Thyroid gland (tissue), 4 donors: ENCODE measurements around the gene NAA15. TPM values are rescaled to one million over a fixed set of nuclear protein-coding genes. Genes with fewer than 3 reads are reported as not detected.

ENCODE experiments used
- DNase-seq, 2 donors: peaks; one replicate each; pipeline ENCODE4 v3.0.0-alpha.2; 2019
- H3K27ac ChIP-seq, 3 donors: fragments of 200-600 bp; sonication (generic); 1 replicate in 2 of 3; 2 replicates in 1 of 3; pipeline ENCODE4 v1.5.1; 2016 to 2019; ENCODE audit warnings: mild to moderate bottlenecking in 1 of 3, moderate library complexity in 1 of 3
- H3K27me3 ChIP-seq: fragments of 200-600 bp; sonication (generic); one replicate; pipeline ENCODE4 v1.5.1; 2019
- H3K36me3 ChIP-seq, 2 donors: fragments of 200-600 bp; sonication (generic); one replicate each; pipeline ENCODE4 v1.5.1; 2016 to 2019
- H3K4me1 ChIP-seq, 2 donors: fragments of 200-600 bp; sonication (generic); one replicate each; pipeline ENCODE4 v1.5.1; 2017 to 2019
- H3K4me3 ChIP-seq, 3 donors: fragments of 200-600 bp; sonication (generic); replicated peaks in 1 of 3; 1 replicate in 2 of 3; 2 replicates in 1 of 3; pipeline ENCODE4 v1.5.1; 2016; ENCODE audit warnings: mild to moderate bottlenecking in 1 of 3
- H3K9me3 ChIP-seq: fragments of 200-600 bp; sonication (generic); one replicate; pipeline ENCODE4 v1.5.1; 2017
- CTCF ChIP-seq, 6 experiments: fragments of 200-600 bp in 3 of 6; fragments of 450-650 bp in 3 of 6; sonication (generic) in 3 of 6; IDR thresholded peaks; one replicate each; pipeline ENCODE4 v1.5.1; 2016 to 2019; ENCODE audit warnings: antibody characterized with exemption in 6 of 6, mild to moderate bottlenecking in 2 of 6, inconsistent platforms in 1 of 6, moderate library complexity in 1 of 6
- POLR2A ChIP-seq, 2 donors: fragments of 450-650 bp; IDR thresholded peaks; one replicate each; pipeline ENCODE4 v1.6.1; 2017; ENCODE audit warnings: antibody characterized with exemption in 2 of 2, mild to moderate bottlenecking in 2 of 2, moderate library complexity in 1 of 2
- WGBS, 2 donors: methylation state at CpG; one replicate each; pipeline ENCODE4 v1.1.5; 2017; 5-methylcytosine and 5-hydroxymethylcytosine counted together
- intact Hi-C: fragments of 100-400 bp; cut with DNase I; formaldehyde crosslinking; loops from one replicate; pipeline ENCODE4 v1.15.1; 2023
- total RNA-seq, 4 donors: library from RNA; depleted of rRNA; stranded (reverse); fragments of >200 nt; gene quantifications; one replicate each; pipeline ENCODE4 v1.2.3, GENCODE V29; 2016

The NAA15 gene
- total RNA-seq, 4 donors from 2014 or later, result 21.7 to 47.7 (median 24.6) TPM

GRCh38 chr4:139389991-139390390 lies 88.7 kb downstream of the NAA15 start:
- 98 to 100% methylated on average over 1 of the region's 1 CpG for WGBS, 2 donors
- H3K36me3 ChIP-seq, result peaks cover 0 to 4% of the 10 kb centered on the region in 2 donors
- TF ChIP-seq CTCF (IDR thresholded peaks at IDR 0.05) (no peak), POLR2A (IDR thresholded peaks at IDR 0.05) (no peak)
- no peak overlapping the region for H3K27ac ChIP-seq
- H3K27me3 ChIP-seq, result no peaks in the 10 kb centered on the region
- no peaks in the 10 kb centered on the region for H3K9me3 ChIP-seq
- no peaks in the 10 kb centered on the region for H3K4me1 ChIP-seq
- intact Hi-C loops, result no loop called here
- DNase-seq, result no peak
- no peak overlapping the region for H3K4me3 ChIP-seq

- Histone ChIP-seq H3K36me3 (peaks cover 0 to 4% of the 10 kb centered on the region in 2 donors), H3K4me3 (no peak overlapping the region), H3K27me3 (no peaks in the 10 kb centered on the region), H3K4me1 (no peaks in the 10 kb centered on the region), H3K9me3 (no peaks in the 10 kb centered on the region), H3K27ac (no peak overlapping the region)
- WGBS, 2 donors, result 95 to 100% methylated on average over 2 of the region's 2 CpGs
- DNase-seq, result no peak
- TF ChIP-seq CTCF (IDR thresholded peaks at IDR 0.05) (no peak), POLR2A (IDR thresholded peaks at IDR 0.05) (no peak)
- intact Hi-C loops, result no loop called here
These were observed 90.4 kb downstream of the NAA15 start for GRCh38 chr4:139391731-139392130.

GRCh38 chr4:139392797-139393196 lies 91.5 kb downstream of the NAA15 start:
- WGBS, 2 donors, result 96 to 98% methylated on average over 4 of the region's 4 CpGs
- H3K36me3 ChIP-seq, result peaks cover 0 to 4% of the 10 kb centered on the region in 2 donors
- intact Hi-C loops, result no loop called here
- H3K4me3 ChIP-seq, result no peak overlapping the region
- H3K27me3 ChIP-seq, result no peaks in the 10 kb centered on the region
- H3K9me3 ChIP-seq, result no peaks in the 10 kb centered on the region
- no peaks in the 10 kb centered on the region for H3K4me1 ChIP-seq
- no peak for DNase-seq
- no peak overlapping the region for H3K27ac ChIP-seq
- TF ChIP-seq CTCF (IDR thresholded peaks at IDR 0.05) (no peak), POLR2A (IDR thresholded peaks at IDR 0.05) (no peak)

- H3K27me3 ChIP-seq, result no peaks in the 10 kb centered on the region
- no peaks in the 10 kb centered on the region for H3K9me3 ChIP-seq
These were observed 100.1 kb downstream of the NAA15 start for GRCh38 chr4:139401368-139401767.

GRCh38 chr4:139402436-139402835 lies 101.1 kb downstream of the NAA15 start:
- H3K36me3 ChIP-seq, result no peaks in the 10 kb centered on the region
- no peaks in the 10 kb centered on the region for H3K4me1 ChIP-seq
- WGBS, 2 donors, result 88 to 91% methylated on average over 5 of the region's 5 CpGs
- intact Hi-C loops, result no loop called here
- H3K4me3 ChIP-seq, result no peak overlapping the region
- no peaks in the 10 kb centered on the region for H3K27me3 ChIP-seq
- TF ChIP-seq POLR2A (IDR thresholded peaks at IDR 0.05) (no peak), CTCF (IDR thresholded peaks at IDR 0.05) (no peak)
- no peak for DNase-seq
- H3K9me3 ChIP-seq, result no peaks in the 10 kb centered on the region
- no peak overlapping the region for H3K27ac ChIP-seq

More at GRCh38 chr4:139401368-139401767, 100.1 kb downstream of the NAA15 start:
- Histone ChIP-seq H3K27ac (no peak overlapping the region), H3K4me1 (no peaks in the 10 kb centered on the region), H3K4me3 (no peak overlapping the region), H3K36me3 (no peaks in the 10 kb centered on the region)
- intact Hi-C loops, result no loop called here
- DNase-seq, result no peak
- WGBS, 2 donors, result 96 to 99% methylated on average over 3 of the region's 3 CpGs
- TF ChIP-seq CTCF (IDR thresholded peaks at IDR 0.05) (no peak), POLR2A (IDR thresholded peaks at IDR 0.05) (no peak)
